Brain microvascular endothelial cell (primary cell): ENCODE results near the gene HLA-DQA1.
A peak's percentile ranks its signal among the peaks of the same experiment; 100 is the strongest.

Experiments
- DNase-seq: peaks from one replicate; pipeline ENCODE4 v3.0.0-alpha.2; 2020
- H3K27ac ChIP-seq: fragments of 250-450 bp; sonication (Bioruptor Pico); 2 replicates; pipeline ENCODE4 v1.5.1; 2020; ENCODE audit warnings: mild to moderate bottlenecking, moderate library complexity
- H3K27me3 ChIP-seq: fragments of 250-450 bp; sonication (Bioruptor Pico); replicated peaks from 2 replicates; pipeline ENCODE4 v1.5.1; 2020; ENCODE audit warnings: mild to moderate bottlenecking
- H3K36me3 ChIP-seq: fragments of 250-450 bp; sonication (Bioruptor Pico); replicated peaks from 2 replicates; pipeline ENCODE4 v1.5.1; 2020; ENCODE audit warnings: mild to moderate bottlenecking
- H3K4me3 ChIP-seq: 2 replicates; pipeline ENCODE4 v1.5.1; 2011; ENCODE audit warnings: low read depth, mild to moderate bottlenecking, control low read depth, low read length, moderate library complexity
- CTCF ChIP-seq: IDR thresholded peaks from 2 replicates; pipeline ENCODE4 v1.5.1; 2011; ENCODE audit warnings: low read depth, mild to moderate bottlenecking, moderate library complexity, low read length, control low read depth, inconsistent platforms; ENCODE audit errors: missing control alignments
- in situ Hi-C: cut with HindIII; loops from 2 replicates; pipeline ENCODE4 v1.10.0; 2017; ENCODE audit warnings: low sequenced_read_pairs, low pct_ligation_motif_present

Gene HLA-DQA1

GRCh38 chr6:32609391-32609730 is 27.8 kb upstream of the HLA-DQA1 start:
- Histone ChIP-seq H3K27me3 (no peaks in the 10 kb centered on the region), H3K27ac (no peak overlapping the region), H3K36me3 (no peaks in the 10 kb centered on the region), H3K4me3 (no peak overlapping the region)
- no peak for TF ChIP-seq CTCF
- DNase-seq = no peak
- in situ Hi-C loops = no loop called here

GRCh38 chr6:32609731-32610640 is 27.2 kb upstream of the HLA-DQA1 start:
- Histone ChIP-seq H3K4me3 (no peak overlapping the region), H3K27me3 (no peaks in the 10 kb centered on the region), H3K36me3 (no peaks in the 10 kb centered on the region), H3K27ac (no peak overlapping the region)
- peak; percentile 16 for DNase-seq
- no peak for TF ChIP-seq CTCF
- in situ Hi-C loops = no loop called here

- no peak for TF ChIP-seq CTCF
- no peak overlapping the region for H3K27ac ChIP-seq
- in situ Hi-C loops = no loop called here
- no peaks in the 10 kb centered on the region for H3K27me3 ChIP-seq
- H3K4me3 ChIP-seq = no peak overlapping the region
- no peak for DNase-seq
- H3K36me3 ChIP-seq = no peaks in the 10 kb centered on the region
Measured at GRCh38 chr6:32610682-32611296, 26.4 kb upstream of the HLA-DQA1 start.

GRCh38 chr6:32613475-32613874 is 23.7 kb upstream of the HLA-DQA1 start:
- TF ChIP-seq CTCF = no peak
- H3K27ac ChIP-seq = no peak overlapping the region
- in situ Hi-C loops = no loop called here
- DNase-seq = no peak
- no peak overlapping the region for H3K4me3 ChIP-seq
- H3K27me3 ChIP-seq = no peaks in the 10 kb centered on the region
- H3K36me3 ChIP-seq = no peaks in the 10 kb centered on the region

- in situ Hi-C loops = no loop called here
- no peak for DNase-seq
- no peak overlapping the region for H3K27ac ChIP-seq
- no peaks in the 10 kb centered on the region for H3K27me3 ChIP-seq
- H3K4me3 ChIP-seq = no peak overlapping the region
- H3K36me3 ChIP-seq = no peaks in the 10 kb centered on the region
- no peak for TF ChIP-seq CTCF
Measured at GRCh38 chr6:32614366-32615081, 22.7 kb upstream of the HLA-DQA1 start.
